HepG2 (cell line): ENCODE results near the gene PSORS1C1. TPM values are rescaled to one million over a fixed set of nuclear protein-coding genes. Genes with fewer than 3 reads are reported as not detected.

Experiments
- CBFB ChIP-seq: sonication (generic); formaldehyde crosslinking; IDR thresholded peaks from 2 replicates; pipeline ENCODE4 v1.4.0; 2020; ENCODE audit warnings: missing genetic modification reagents
- CERS6 ChIP-seq: sonication (generic); formaldehyde crosslinking; IDR thresholded peaks from 2 replicates; pipeline ENCODE4 v1.5.0; 2020; ENCODE audit warnings: missing genetic modification reagents
- CHD2 ChIP-seq: IDR thresholded peaks from 2 replicates; pipeline ENCODE4 v1.6.1; 2011; ENCODE audit warnings: low read depth, low read length, improper control_type of control experiment
- CREM ChIP-seq, 2 experiments: sonication (generic) in 1 of 2; formaldehyde crosslinking in 1 of 2; IDR thresholded peaks; 2 replicates each; pipeline versions ENCODE4 v1.4.0 to v1.6.1; 2016 to 2020; ENCODE audit warnings: antibody characterized with exemption in 1 of 2, mild to moderate bottlenecking in 1 of 2, missing genetic modification reagents in 1 of 2
- HNRNPH1 ChIP-seq: fragments of 200-400 bp; formaldehyde crosslinking; optimal IDR thresholded peaks from 2 replicates; pipeline ENCODE3; 2017; ENCODE audit warnings: mild to moderate bottlenecking, low read depth, low read length
- KAT7 ChIP-seq: IDR thresholded peaks from 2 replicates; pipeline ENCODE4 v1.6.1; 2018; ENCODE audit warnings: borderline replicate concordance, missing compliant biosample characterization
- KLF13 ChIP-seq: sonication (generic); formaldehyde crosslinking; IDR thresholded peaks from 2 replicates; pipeline ENCODE4 v1.4.0; 2020; ENCODE audit warnings: mild to moderate bottlenecking, missing genetic modification reagents
- NFIC ChIP-seq: IDR thresholded peaks from 2 replicates; pipeline ENCODE4 v1.6.1; 2012; ENCODE audit warnings: mild to moderate bottlenecking, low read length, inconsistent platforms
- PBX3 ChIP-seq: sonication (generic); formaldehyde crosslinking; IDR thresholded peaks from 2 replicates; pipeline ENCODE4 v1.8.1; 2023; ENCODE audit warnings: missing genetic modification reagents, inconsistent platforms, borderline replicate concordance
- REPIN1 ChIP-seq: sonication (generic); formaldehyde crosslinking; IDR thresholded peaks from 2 replicates; pipeline ENCODE4 v1.8.0; 2022; ENCODE audit warnings: missing genetic modification reagents, low read depth, mild to moderate bottlenecking, borderline replicate concordance
- RFXAP ChIP-seq: sonication (generic); formaldehyde crosslinking; IDR thresholded peaks from 2 replicates; pipeline ENCODE4 v1.4.0; 2020; ENCODE audit warnings: missing genetic modification reagents, borderline replicate concordance
- SIX4 ChIP-seq: sonication (generic); formaldehyde crosslinking; IDR thresholded peaks from 2 replicates; pipeline ENCODE4 v1.4.0; 2020; ENCODE audit warnings: missing genetic modification reagents
- ZMYM3 ChIP-seq: sonication (generic); formaldehyde crosslinking; IDR thresholded peaks from 2 replicates; pipeline ENCODE4 v1.5.1; 2020; ENCODE audit warnings: mild to moderate bottlenecking, missing genetic modification reagents
- ZNF234 ChIP-seq: sonication (generic); formaldehyde crosslinking; conservative IDR thresholded peaks from 2 replicates; pipeline ENCODE4 v1.5.1; 2020; ENCODE audit warnings: mild to moderate bottlenecking, missing genetic modification reagents
- ZNF746 ChIP-seq: sonication (generic); formaldehyde crosslinking; IDR thresholded peaks from 2 replicates; pipeline ENCODE4 v1.8.0; 2022; ENCODE audit warnings: mild to moderate bottlenecking, missing genetic modification reagents
- ZUFSP ChIP-seq: sonication (generic); formaldehyde crosslinking; IDR thresholded peaks from 2 replicates; pipeline ENCODE4 v1.9.0; 2021; ENCODE audit warnings: missing genetic modification reagents, mild to moderate bottlenecking, borderline replicate concordance
- polyA plus RNA-seq, 8 experiments: library from polyadenylated mRNA; depleted of rRNA in 3 of 8; stranded (reverse) in 7 of 8; unstranded in 1 of 8; fragments of >200 nt; fragmentation: Illumina TruSeq in 4 of 8; extraction: Trizol in 4 of 8; gene quantifications; 2 replicates each; pipeline versions ENCODE4 v1.2.1 to v1.2.3, GENCODE V29; 2011 to 2016; ENCODE audit warnings: low read depth in 4 of 8, missing spikeins in 1 of 8, mixed read lengths in 1 of 8; ENCODE audit not compliant: insufficient read depth in 1 of 8
- total RNA-seq, 5 experiments: library from RNA; depleted of rRNA; stranded (reverse); fragments of >200 nt; fragmentation: Illumina TruSeq; extraction: Trizol; gene quantifications; 2 replicates each; pipeline ENCODE4 v1.2.3, GENCODE V29; 2016; ENCODE audit warnings: low read depth in 1 of 5
- TF ChIP-seq, protein P1 (sequence below): sonication (generic); formaldehyde crosslinking; IDR thresholded peaks from 2 replicates; pipeline ENCODE4 v1.4.0; 2020; ENCODE audit warnings: missing genetic modification reagents

Gene PSORS1C1
- total and polyA plus RNA-seq, 2 of the 13 experiments (the other 11 are each of a cell fraction or from before 2014, with no cell fraction given): 0.01 to 0.02 TPM

DNA sequence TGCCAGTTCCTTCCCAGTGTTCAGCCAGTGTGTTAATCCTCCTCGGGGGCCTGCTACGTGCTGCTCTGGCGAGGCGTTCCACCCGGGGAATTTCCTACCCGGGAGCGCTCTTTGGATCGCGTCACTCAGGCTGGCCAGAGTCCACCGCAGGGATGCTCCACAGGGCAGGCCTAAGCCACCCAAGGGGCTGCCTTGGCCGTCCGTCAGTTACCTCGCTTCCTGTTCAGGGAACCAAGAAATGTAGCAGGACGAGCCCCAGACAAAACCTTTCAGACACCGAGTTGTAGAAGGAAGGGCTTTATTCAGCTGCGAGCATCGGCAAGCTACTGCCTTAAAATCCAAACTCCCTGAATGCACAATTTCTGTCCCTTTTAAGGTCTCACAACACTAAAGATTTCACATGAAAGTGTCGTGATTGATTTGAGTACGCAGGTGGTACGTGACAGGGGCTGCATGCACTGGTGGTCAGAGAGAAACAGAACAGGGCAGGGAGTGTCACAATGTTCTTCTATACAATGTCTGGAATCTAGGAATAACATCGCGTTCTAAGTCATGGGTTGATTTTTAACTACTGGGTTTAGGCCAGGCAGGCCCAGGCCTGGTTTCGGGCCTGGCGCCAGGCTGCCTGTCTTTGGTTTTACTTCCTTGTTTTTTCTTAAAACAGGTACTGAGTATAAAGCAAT is 71.6 kb downstream of the PSORS1C1 start (continued):
- no peak for TF ChIP-seq RFXAP (CRISPR knock-in tag)
- TF ChIP-seq PBX3: no peak
- no peak for TF ChIP-seq CBFB (CRISPR knock-in tag)
- no peak; the same call in 1 of the 2 replicates for TF ChIP-seq KAT7 (CRISPR knock-in tag)
- TF ChIP-seq, protein P1, sequence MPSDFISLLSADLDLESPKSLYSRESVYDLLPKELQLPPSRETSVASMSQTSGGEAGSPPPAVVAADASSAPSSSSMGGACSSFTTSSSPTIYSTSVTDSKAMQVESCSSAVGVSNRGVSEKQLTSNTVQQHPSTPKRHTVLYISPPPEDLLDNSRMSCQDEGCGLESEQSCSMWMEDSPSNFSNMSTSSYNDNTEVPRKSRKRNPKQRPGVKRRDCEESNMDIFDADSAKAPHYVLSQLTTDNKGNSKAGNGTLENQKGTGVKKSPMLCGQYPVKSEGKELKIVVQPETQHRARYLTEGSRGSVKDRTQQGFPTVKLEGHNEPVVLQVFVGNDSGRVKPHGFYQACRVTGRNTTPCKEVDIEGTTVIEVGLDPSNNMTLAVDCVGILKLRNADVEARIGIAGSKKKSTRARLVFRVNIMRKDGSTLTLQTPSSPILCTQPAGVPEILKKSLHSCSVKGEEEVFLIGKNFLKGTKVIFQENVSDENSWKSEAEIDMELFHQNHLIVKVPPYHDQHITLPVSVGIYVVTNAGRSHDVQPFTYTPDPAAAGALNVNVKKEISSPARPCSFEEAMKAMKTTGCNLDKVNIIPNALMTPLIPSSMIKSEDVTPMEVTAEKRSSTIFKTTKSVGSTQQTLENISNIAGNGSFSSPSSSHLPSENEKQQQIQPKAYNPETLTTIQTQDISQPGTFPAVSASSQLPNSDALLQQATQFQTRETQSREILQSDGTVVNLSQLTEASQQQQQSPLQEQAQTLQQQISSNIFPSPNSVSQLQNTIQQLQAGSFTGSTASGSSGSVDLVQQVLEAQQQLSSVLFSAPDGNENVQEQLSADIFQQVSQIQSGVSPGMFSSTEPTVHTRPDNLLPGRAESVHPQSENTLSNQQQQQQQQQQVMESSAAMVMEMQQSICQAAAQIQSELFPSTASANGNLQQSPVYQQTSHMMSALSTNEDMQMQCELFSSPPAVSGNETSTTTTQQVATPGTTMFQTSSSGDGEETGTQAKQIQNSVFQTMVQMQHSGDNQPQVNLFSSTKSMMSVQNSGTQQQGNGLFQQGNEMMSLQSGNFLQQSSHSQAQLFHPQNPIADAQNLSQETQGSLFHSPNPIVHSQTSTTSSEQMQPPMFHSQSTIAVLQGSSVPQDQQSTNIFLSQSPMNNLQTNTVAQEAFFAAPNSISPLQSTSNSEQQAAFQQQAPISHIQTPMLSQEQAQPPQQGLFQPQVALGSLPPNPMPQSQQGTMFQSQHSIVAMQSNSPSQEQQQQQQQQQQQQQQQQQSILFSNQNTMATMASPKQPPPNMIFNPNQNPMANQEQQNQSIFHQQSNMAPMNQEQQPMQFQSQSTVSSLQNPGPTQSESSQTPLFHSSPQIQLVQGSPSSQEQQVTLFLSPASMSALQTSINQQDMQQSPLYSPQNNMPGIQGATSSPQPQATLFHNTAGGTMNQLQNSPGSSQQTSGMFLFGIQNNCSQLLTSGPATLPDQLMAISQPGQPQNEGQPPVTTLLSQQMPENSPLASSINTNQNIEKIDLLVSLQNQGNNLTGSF: peak; percentile 52; the same call in 1 of the 2 replicates
- TF ChIP-seq HNRNPH1: no peak
- TF ChIP-seq CHD2: no peak
- TF ChIP-seq SIX4: no peak
- TF ChIP-seq CREM (IDR thresholded peaks at IDR 0.05): peak; percentile 66
- TF ChIP-seq CREM (CRISPR knock-in tag; IDR thresholded peaks at IDR 0.05): no peak
- peak; percentile 76 for TF ChIP-seq ZMYM3 (CRISPR knock-in tag)
- no peak for TF ChIP-seq KLF13
- no peak; the same call in none of the 2 replicates for TF ChIP-seq NFIC
- no peak for TF ChIP-seq CERS6
- TF ChIP-seq ZNF746: no peak; the same call in 1 of the 2 replicates
- TF ChIP-seq ZNF234 (CRISPR knock-in tag): peak; percentile 7; the same call in 1 of the 2 replicates
- no peak for TF ChIP-seq ZUFSP (CRISPR knock-in tag)
- no peak for TF ChIP-seq REPIN1 (CRISPR knock-in tag)
